HCT116 (cell line): Measurements from ENCODE around the gene RAB3GAP2.

Experiments used
- CEBPB ChIP-seq: IDR thresholded peaks from 2 replicates; pipeline ENCODE4 v1.6.1; 2012; ENCODE audit warnings: low read depth
- EZH2phosphoT487 ChIP-seq: fragments of 200-600 bp; IDR thresholded peaks from 2 replicates; pipeline ENCODE4 v1.6.1; 2018; ENCODE audit warnings: antibody characterized with exemption, borderline replicate concordance
- MAX ChIP-seq: IDR thresholded peaks from 2 replicates; pipeline ENCODE4 v1.6.1; 2012
- POLR2A ChIP-seq: IDR thresholded peaks from 2 replicates; pipeline ENCODE4 v1.7.0; 2011; ENCODE audit warnings: borderline replicate concordance; ENCODE audit not compliant: insufficient read depth, insufficient read length; ENCODE audit errors: extremely low read depth
- REST ChIP-seq: IDR thresholded peaks from 2 replicates; pipeline ENCODE4 v1.6.1; 2012; ENCODE audit warnings: low read depth
- SIN3A ChIP-seq: IDR thresholded peaks from 2 replicates; pipeline ENCODE4 v1.6.1; 2012; ENCODE audit warnings: low read depth
- YY1 ChIP-seq: IDR thresholded peaks from 2 replicates; pipeline ENCODE4 v1.6.1; 2011; ENCODE audit warnings: low read length, low read depth, moderate library complexity, mild to moderate bottlenecking; ENCODE audit not compliant: insufficient replicate concordance; ENCODE audit errors: extremely low read depth
- TF ChIP-seq, protein P1 (sequence below), 3 experiments: fragments of 200-600 bp in 1 of 3; sonication (generic) in 1 of 3; IDR thresholded peaks in 2 of 3; conservative IDR thresholded peaks in 1 of 3; 2 replicates each; pipeline ENCODE4 v1.5.1; 2012 to 2017; ENCODE audit warnings: low read depth in 2 of 3, low read length in 2 of 3, antibody characterized with exemption in 1 of 3, borderline replicate concordance in 1 of 3, control low read depth in 1 of 3, mild to moderate bottlenecking in 1 of 3, mixed read lengths in 1 of 3, mixed run types in 1 of 3, moderate library complexity in 1 of 3; ENCODE audit not compliant: insufficient read depth in 1 of 3
- TF ChIP-seq, protein P2 (sequence below): IDR thresholded peaks from 2 replicates; pipeline ENCODE4 v1.6.1; 2011; ENCODE audit warnings: mild to moderate bottlenecking, low read length, moderate library complexity; ENCODE audit not compliant: insufficient replicate concordance; ENCODE audit errors: extremely low read depth
- TF ChIP-seq, protein P3 (sequence below): IDR thresholded peaks from 2 replicates; pipeline ENCODE4 v1.6.1; 2012

- TF ChIP-seq, protein P1, sequence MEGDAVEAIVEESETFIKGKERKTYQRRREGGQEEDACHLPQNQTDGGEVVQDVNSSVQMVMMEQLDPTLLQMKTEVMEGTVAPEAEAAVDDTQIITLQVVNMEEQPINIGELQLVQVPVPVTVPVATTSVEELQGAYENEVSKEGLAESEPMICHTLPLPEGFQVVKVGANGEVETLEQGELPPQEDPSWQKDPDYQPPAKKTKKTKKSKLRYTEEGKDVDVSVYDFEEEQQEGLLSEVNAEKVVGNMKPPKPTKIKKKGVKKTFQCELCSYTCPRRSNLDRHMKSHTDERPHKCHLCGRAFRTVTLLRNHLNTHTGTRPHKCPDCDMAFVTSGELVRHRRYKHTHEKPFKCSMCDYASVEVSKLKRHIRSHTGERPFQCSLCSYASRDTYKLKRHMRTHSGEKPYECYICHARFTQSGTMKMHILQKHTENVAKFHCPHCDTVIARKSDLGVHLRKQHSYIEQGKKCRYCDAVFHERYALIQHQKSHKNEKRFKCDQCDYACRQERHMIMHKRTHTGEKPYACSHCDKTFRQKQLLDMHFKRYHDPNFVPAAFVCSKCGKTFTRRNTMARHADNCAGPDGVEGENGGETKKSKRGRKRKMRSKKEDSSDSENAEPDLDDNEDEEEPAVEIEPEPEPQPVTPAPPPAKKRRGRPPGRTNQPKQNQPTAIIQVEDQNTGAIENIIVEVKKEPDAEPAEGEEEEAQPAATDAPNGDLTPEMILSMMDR (IDR thresholded peaks at IDR 0.05 in 2 of 3, conservative IDR thresholded peaks at IDR 0.05 in 1 of 3; ENCODE audit: borderline replicate concordance in 1 of 3, insufficient read depth in 1 of 3, low read depth in 2 of 3, low read length in 2 of 3): no peak
- TF ChIP-seq SIN3A: no peak
- TF ChIP-seq POLR2A: no peak
- TF ChIP-seq CEBPB: no peak
- no peak for TF ChIP-seq YY1
- TF ChIP-seq, protein P2, sequence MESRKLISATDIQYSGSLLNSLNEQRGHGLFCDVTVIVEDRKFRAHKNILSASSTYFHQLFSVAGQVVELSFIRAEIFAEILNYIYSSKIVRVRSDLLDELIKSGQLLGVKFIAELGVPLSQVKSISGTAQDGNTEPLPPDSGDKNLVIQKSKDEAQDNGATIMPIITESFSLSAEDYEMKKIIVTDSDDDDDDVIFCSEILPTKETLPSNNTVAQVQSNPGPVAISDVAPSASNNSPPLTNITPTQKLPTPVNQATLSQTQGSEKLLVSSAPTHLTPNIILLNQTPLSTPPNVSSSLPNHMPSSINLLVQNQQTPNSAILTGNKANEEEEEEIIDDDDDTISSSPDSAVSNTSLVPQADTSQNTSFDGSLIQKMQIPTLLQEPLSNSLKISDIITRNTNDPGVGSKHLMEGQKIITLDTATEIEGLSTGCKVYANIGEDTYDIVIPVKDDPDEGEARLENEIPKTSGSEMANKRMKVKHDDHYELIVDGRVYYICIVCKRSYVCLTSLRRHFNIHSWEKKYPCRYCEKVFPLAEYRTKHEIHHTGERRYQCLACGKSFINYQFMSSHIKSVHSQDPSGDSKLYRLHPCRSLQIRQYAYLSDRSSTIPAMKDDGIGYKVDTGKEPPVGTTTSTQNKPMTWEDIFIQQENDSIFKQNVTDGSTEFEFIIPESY: no peak
- TF ChIP-seq MAX: no peak
- TF ChIP-seq, protein P3, sequence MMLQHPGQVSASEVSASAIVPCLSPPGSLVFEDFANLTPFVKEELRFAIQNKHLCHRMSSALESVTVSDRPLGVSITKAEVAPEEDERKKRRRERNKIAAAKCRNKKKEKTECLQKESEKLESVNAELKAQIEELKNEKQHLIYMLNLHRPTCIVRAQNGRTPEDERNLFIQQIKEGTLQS: no peak
- TF ChIP-seq EZH2phosphoT487: no peak
- TF ChIP-seq REST: no peak
Measured at GRCh38 chr1:220229771-220230170, 42.5 kb downstream of the RAB3GAP2 start.
